Subcutaneous abdominal adipose tissue (tissue), 5 donors: ENCODE results near the gene PDE9A.

Experiments
- H3K27ac ChIP-seq: one replicate; pipeline ENCODE4 v1.7.0; 2013; ENCODE audit warnings: low read depth, mild to moderate bottlenecking, inconsistent platforms, low read length, moderate library complexity
- H3K27me3 ChIP-seq, 5 donors: one replicate each; pipeline ENCODE4 v1.7.0; 2013; ENCODE audit warnings: low read length in 5 of 5, inconsistent platforms in 1 of 5; ENCODE audit not compliant: control insufficient read depth in 5 of 5, insufficient read depth in 4 of 5
- H3K36me3 ChIP-seq, 5 donors: one replicate each; pipeline ENCODE4 v1.7.0; 2013; ENCODE audit warnings: low read length in 5 of 5; ENCODE audit not compliant: control insufficient read depth in 5 of 5, insufficient read depth in 5 of 5
- H3K4me1 ChIP-seq, 5 donors: one replicate each; pipeline ENCODE4 v1.7.0; 2013; ENCODE audit warnings: low read length in 5 of 5, mild to moderate bottlenecking in 3 of 5, moderate library complexity in 1 of 5; ENCODE audit not compliant: control insufficient read depth in 5 of 5, insufficient read depth in 5 of 5
- H3K4me3 ChIP-seq, 5 donors: one replicate each; pipeline ENCODE4 v1.7.0; 2013; ENCODE audit warnings: low read length in 5 of 5, low read depth in 1 of 5
- H3K9ac ChIP-seq, 5 donors: one replicate each; pipeline ENCODE4 v1.7.0; 2013; ENCODE audit warnings: low read length in 5 of 5, mild to moderate bottlenecking in 4 of 5, moderate library complexity in 3 of 5
- H3K9me3 ChIP-seq, 5 donors: one replicate each; pipeline ENCODE4 v1.7.0; 2013; ENCODE audit warnings: low read length in 5 of 5; ENCODE audit not compliant: control insufficient read depth in 5 of 5
- donor health status: healthy.
- donor health status: healthy.
- donor health status: healthy.
- donor health status: healthy.
- donor health status: healthy.

The PDE9A gene

GRCh38 chr21:42759594-42759927 is 106.1 kb downstream of the PDE9A start:
- H3K36me3 ChIP-seq: peaks cover 0 to 41% (median 40%) of the 10 kb centered on the region in 5 donors
- H3K27ac ChIP-seq: no peak overlapping the region
- H3K9me3 ChIP-seq: no peaks in the 10 kb centered on the region
- no peaks in the 10 kb centered on the region for H3K4me1 ChIP-seq
- H3K4me3 ChIP-seq: no peak overlapping the region
- H3K27me3 ChIP-seq: peaks cover 0 to 10% (median 2%) of the 10 kb centered on the region in 5 donors
- H3K9ac ChIP-seq: no peak overlapping the region

DNA sequence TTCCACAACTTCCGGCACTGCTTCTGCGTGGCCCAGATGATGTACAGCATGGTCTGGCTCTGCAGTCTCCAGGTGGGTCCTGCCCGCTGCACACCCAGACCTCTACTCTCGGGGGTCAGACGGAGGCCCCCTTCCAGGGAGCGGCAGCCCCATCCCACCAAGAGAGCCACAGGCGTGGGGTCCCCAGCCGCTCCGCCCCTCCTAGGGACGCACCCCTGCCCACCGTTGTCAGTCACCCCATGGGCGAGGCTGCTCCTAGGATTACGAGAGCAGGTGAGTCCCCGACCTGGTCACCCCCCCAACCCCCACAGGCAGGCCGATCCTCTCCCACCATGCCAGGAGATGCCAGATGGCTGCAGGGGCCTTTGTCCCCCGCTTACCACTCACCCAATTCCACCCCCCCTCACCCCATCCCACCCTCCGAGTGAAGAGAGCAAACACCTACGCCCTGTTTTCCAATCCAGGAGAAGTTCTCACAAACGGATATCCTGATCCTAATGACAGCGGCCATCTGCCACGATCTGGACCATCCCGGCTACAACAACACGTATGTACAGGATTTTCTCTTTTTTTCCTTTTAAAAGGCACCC is 107.0 kb downstream of the PDE9A start:
- no peaks in the 10 kb centered on the region for H3K4me1 ChIP-seq
- H3K9me3 ChIP-seq: no peaks in the 10 kb centered on the region
- H3K36me3 ChIP-seq: peaks cover 0 to 44% (median 38%) of the 10 kb centered on the region in 5 donors
- peaks cover 0 to 10% (median 2%) of the 10 kb centered on the region in 5 donors for H3K27me3 ChIP-seq
- H3K9ac ChIP-seq: no peak overlapping the region
- H3K27ac ChIP-seq: no peak overlapping the region
- no peak overlapping the region for H3K4me3 ChIP-seq

- peaks cover 0 to 43% (median 38%) of the 10 kb centered on the region in 5 donors for H3K36me3 ChIP-seq
- H3K9ac ChIP-seq: no peak overlapping the region
- peaks cover 0 to 10% (median 2%) of the 10 kb centered on the region in 5 donors for H3K27me3 ChIP-seq
- no peak overlapping the region for H3K27ac ChIP-seq
- no peaks in the 10 kb centered on the region for H3K4me1 ChIP-seq
- no peaks in the 10 kb centered on the region for H3K9me3 ChIP-seq
- H3K4me3 ChIP-seq: no peak overlapping the region
Measured at GRCh38 chr21:42760951-42761751, 107.7 kb downstream of the PDE9A start.

- no peak overlapping the region for H3K9ac ChIP-seq
- H3K4me3 ChIP-seq: no peak overlapping the region
- no peaks in the 10 kb centered on the region for H3K9me3 ChIP-seq
- no peaks in the 10 kb centered on the region for H3K4me1 ChIP-seq
- H3K36me3 ChIP-seq: peaks cover 0 to 48% (median 38%) of the 10 kb centered on the region in 5 donors
- no peak overlapping the region for H3K27ac ChIP-seq
- peaks cover 0 to 10% (median 2%) of the 10 kb centered on the region in 5 donors for H3K27me3 ChIP-seq
Measured at GRCh38 chr21:42761776-42762335, 108.4 kb downstream of the PDE9A start.

DNA sequence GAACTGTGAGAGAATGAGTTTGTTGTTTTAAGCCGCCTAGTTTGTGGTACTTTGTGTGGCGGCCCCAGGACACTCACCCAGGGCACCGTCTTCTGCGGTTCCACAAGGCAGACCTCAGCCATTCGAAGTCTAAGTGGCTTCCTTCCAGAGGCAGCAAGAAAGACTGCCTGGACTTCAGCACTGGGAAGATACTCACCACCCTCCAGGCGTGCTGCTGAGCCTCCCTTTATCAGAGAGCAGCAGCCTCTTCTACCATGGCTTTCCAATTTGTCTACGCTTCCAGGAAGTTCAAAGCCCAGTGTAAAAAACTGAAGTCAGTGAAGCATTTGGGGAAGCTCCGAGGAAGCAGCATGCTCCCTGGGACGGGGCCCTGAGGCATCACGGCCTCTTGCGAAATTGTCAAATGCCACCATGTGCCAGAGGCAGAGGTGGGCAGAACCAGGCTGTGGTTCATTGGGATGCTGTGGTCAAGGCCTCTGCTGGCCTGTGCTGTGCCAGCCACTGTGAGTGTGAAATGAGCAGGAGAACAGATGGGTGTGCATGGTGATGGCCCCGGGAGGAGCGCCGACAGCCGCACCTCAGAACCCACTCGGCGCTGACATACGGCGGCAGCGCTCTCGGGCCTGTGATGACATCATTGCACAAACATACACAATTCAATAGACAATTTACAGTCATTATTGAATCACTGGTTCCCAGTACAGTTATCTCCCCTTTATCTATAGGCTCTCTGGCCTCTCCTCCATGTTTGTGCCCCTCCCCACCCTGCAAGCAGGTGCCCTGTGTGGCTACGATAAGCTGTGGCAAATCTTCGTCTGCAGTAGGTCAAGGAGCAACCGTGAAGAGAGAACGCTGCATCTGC is 110.4 kb downstream of the PDE9A start:
- peaks cover 0 to 63% (median 42%) of the 10 kb centered on the region in 5 donors for H3K36me3 ChIP-seq
- H3K27ac ChIP-seq: no peak overlapping the region

GRCh38 chr21:42764443-42764760 is 111.0 kb downstream of the PDE9A start:
- Histone ChIP-seq H3K4me3 (no peak overlapping the region), H3K27ac (no peak overlapping the region), H3K9me3 (peaks cover 0 to 1% (median 0%) of the 10 kb centered on the region in 5 donors)

More for the DNA sequence above, 110.4 kb downstream of the PDE9A start:
- H3K9me3 ChIP-seq: no peaks in the 10 kb centered on the region
- H3K4me1 ChIP-seq: no peaks in the 10 kb centered on the region
- H3K27me3 ChIP-seq: peaks cover 0 to 10% (median 2%) of the 10 kb centered on the region in 5 donors
- no peak overlapping the region for H3K4me3 ChIP-seq
- no peak overlapping the region for H3K9ac ChIP-seq

DNA sequence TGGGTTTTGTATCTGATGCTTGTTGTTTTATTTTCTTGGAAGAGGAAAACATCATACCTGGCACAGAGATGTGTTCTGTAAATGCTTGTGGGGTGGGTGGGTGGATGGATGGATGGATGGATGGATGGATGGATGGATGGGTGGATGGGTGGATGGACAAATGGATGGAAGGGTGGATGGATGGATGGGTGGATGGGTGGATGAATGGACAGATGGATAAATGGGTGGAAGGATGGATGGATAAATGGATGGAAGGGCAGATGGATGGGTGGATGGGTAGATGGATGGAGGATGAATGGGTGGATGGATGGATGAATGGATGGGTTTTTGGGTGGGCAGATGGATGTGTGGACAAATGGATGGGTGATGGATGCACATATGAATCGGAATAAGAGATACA is 111.5 kb downstream of the PDE9A start:
- Histone ChIP-seq H3K27ac (no peak overlapping the region), H3K4me1 (no peaks in the 10 kb centered on the region), H3K36me3 (peaks cover 0 to 74% (median 53%) of the 10 kb centered on the region in 5 donors), H3K9me3 (peaks cover 0 to 4% (median 0%) of the 10 kb centered on the region in 5 donors), H3K4me3 (no peak overlapping the region), H3K27me3 (peaks cover 0 to 5% (median 3%) of the 10 kb centered on the region in 5 donors), H3K9ac (no peak overlapping the region)

More at GRCh38 chr21:42764443-42764760, 111.0 kb downstream of the PDE9A start:
- Histone ChIP-seq H3K36me3 (peaks cover 0 to 69% (median 48%) of the 10 kb centered on the region in 5 donors), H3K9ac (no peak overlapping the region), H3K4me1 (no peaks in the 10 kb centered on the region), H3K27me3 (peaks cover 0 to 7% (median 2%) of the 10 kb centered on the region in 5 donors)

DNA sequence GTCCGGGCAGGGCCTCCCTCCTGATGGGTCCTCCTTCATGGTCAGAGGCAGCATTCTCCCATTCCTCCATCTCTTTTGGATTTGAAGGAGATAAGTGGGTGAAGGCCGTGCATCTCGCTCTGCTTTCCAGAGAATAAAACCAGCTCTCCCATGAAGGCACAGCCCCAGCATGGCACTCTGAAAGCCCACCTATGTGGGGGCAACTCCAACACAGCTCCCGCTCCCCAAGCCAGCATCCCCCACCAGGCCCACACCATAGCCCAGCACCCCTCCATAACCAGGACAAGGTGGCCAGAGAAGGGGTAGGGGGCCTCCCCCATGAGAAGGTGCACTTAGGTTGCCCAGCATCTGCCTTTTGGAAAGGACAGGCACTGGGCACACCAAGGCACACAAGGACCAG is 112.2 kb downstream of the PDE9A start:
- Histone ChIP-seq H3K9me3 (peaks cover 0 to 4% (median 0%) of the 10 kb centered on the region in 5 donors), H3K27me3 (peaks cover 0 to 5% (median 3%) of the 10 kb centered on the region in 5 donors), H3K4me3 (no peak overlapping the region), H3K4me1 (no peaks in the 10 kb centered on the region), H3K27ac (no peak overlapping the region), H3K36me3 (peaks cover 0 to 81% (median 58%) of the 10 kb centered on the region in 5 donors), H3K9ac (no peak overlapping the region)

DNA sequence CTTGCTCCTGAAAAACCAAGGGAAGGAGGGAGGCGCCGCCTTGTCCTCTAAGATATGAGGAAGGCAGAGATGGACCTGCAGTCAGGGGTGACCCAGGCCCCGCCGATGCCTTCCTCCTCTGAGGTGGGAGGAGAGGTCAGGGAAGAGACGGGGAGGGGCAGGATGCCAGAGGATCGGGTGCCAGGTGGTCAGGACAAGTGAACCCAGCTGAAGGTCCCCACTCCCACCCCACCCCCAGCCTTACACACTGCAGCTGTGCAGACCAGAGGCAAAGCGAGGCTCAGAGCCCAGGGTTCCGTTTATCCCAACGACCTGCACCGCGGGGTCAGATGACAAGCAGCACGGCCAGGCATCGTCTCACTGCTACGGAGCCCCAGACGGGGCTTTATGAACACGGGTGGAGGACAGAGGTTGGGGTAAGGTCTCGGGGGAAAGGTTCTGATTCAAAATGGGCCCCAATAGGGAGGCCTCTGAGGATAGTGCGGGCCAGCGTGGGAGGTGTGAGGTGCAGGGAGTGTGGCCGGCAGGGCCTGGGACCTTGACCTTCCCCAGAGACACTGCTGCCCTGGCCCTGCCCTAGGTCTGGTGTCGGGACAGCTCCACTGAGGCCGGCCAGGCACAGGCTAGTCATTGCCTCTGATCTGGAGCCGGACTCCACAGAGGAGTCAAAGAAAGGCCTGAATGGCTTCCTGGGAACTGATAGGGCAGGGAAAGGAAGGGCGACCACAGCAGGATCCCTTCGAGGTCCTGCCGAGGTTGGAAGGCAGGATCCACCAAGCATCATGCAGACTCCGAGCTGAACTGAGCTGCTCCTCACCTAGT is 113.5 kb downstream of the PDE9A start:
- peaks cover 0 to 4% (median 0%) of the 10 kb centered on the region in 5 donors for H3K9me3 ChIP-seq
- H3K27ac ChIP-seq: no peak overlapping the region
- no peaks in the 10 kb centered on the region for H3K4me1 ChIP-seq
- no peak overlapping the region for H3K4me3 ChIP-seq
- peaks cover 0 to 85% (median 55%) of the 10 kb centered on the region in 5 donors for H3K36me3 ChIP-seq
- peaks cover 0 to 3% (median 0%) of the 10 kb centered on the region in 5 donors for H3K27me3 ChIP-seq
- no peak overlapping the region for H3K9ac ChIP-seq
